Activated CD4-positive, alpha-beta T cell treated with anti-CD3 and anti-CD28 coated beads, Interleukin-2, amount 10 ng/mL, durations not matched to agents 24 days and 14 days (primary cell): ENCODE measurements around the gene ATP6AP1. TPM values are rescaled to one million over a fixed set of nuclear protein-coding genes. Genes with fewer than 3 reads are reported as not detected.

Experiments used
- DNase-seq: peaks from one replicate; pipeline ENCODE4 v3.0.0; 2022
- H3K27ac Mint-ChIP-seq: one replicate; pipeline ENCODE4 v1.8.0; 2022; ENCODE audit warnings: mild to moderate bottlenecking, mixed read lengths
- H3K27me3 Mint-ChIP-seq: one replicate; pipeline ENCODE4 v1.8.0; 2022; ENCODE audit warnings: mixed read lengths
- H3K36me3 Mint-ChIP-seq: one replicate; pipeline ENCODE4 v1.8.0; 2022; ENCODE audit warnings: low read depth, mild to moderate bottlenecking, mixed read lengths
- H3K4me1 Mint-ChIP-seq: one replicate; pipeline ENCODE4 v1.8.0; 2021; ENCODE audit warnings: mixed read lengths
- H3K4me3 Mint-ChIP-seq: one replicate; pipeline ENCODE4 v1.8.0; 2022; ENCODE audit warnings: mild to moderate bottlenecking, moderate library complexity, mixed read lengths
- H3K9me3 Mint-ChIP-seq: one replicate; pipeline ENCODE4 v1.8.0; 2021; ENCODE audit warnings: mixed read lengths
- intact Hi-C: fragments of 100-400 bp; cut with micrococcal nuclease; formaldehyde crosslinking; loops from one replicate; pipeline ENCODE4 v1.15.1; 2023
- total RNA-seq: library from RNA; stranded (reverse); gene quantifications from 2 replicates; pipeline ENCODE4 v1.2.3, GENCODE V29; 2022

ATP6AP1 gene
- total RNA-seq, 1 donor from 2014 or later = 43.5 TPM

- Mint-ChIP-seq H3K4me3 (no peak overlapping the region), H3K9me3 (no peaks in the 10 kb centered on the region), H3K27ac (no peak overlapping the region), H3K36me3 (peaks cover 35% of the 10 kb centered on the region), H3K27me3 (no peaks in the 10 kb centered on the region), H3K4me1 (peaks cover 10% of the 10 kb centered on the region)
- no peak for DNase-seq
- intact Hi-C loops = no loop called here
Measured at GRCh38 chrX:154403192-154403591, 25.3 kb upstream of the ATP6AP1 start.

GRCh38 chrX:154403858-154404257, 24.6 kb upstream of the ATP6AP1 start:
- DNase-seq = no peak
- H3K4me3 Mint-ChIP-seq = no peak overlapping the region
- no peaks in the 10 kb centered on the region for H3K9me3 Mint-ChIP-seq
- H3K4me1 Mint-ChIP-seq = peaks cover 10% of the 10 kb centered on the region
- peak overlapping the region; percentile 15 for H3K27ac Mint-ChIP-seq
- H3K27me3 Mint-ChIP-seq = no peaks in the 10 kb centered on the region
- H3K36me3 Mint-ChIP-seq = peaks cover 28% of the 10 kb centered on the region
- intact Hi-C loops = no loop called here

- Mint-ChIP-seq H3K4me1 (peaks cover 9% of the 10 kb centered on the region), H3K9me3 (no peaks in the 10 kb centered on the region), H3K27ac (no peak overlapping the region), H3K4me3 (no peak overlapping the region), H3K27me3 (no peaks in the 10 kb centered on the region), H3K36me3 (peaks cover 20% of the 10 kb centered on the region)
- intact Hi-C loops = no loop called here
- no peak for DNase-seq
Measured at GRCh38 chrX:154404625-154405192, 23.8 kb upstream of the ATP6AP1 start.

GRCh38 chrX:154408659-154409221, 19.7 kb upstream of the ATP6AP1 start:
- Mint-ChIP-seq H3K9me3 (no peaks in the 10 kb centered on the region), H3K4me3 (peak overlapping the region; percentile 77), H3K36me3 (peaks cover 6% of the 10 kb centered on the region), H3K27me3 (no peaks in the 10 kb centered on the region), H3K4me1 (peaks cover 11% of the 10 kb centered on the region), H3K27ac (peak overlapping the region; percentile 41)
- no peak for DNase-seq
- intact Hi-C loops = no loop called here

- no peaks in the 10 kb centered on the region for H3K9me3 Mint-ChIP-seq
- H3K4me1 Mint-ChIP-seq = peaks cover 11% of the 10 kb centered on the region
- peaks cover 6% of the 10 kb centered on the region for H3K36me3 Mint-ChIP-seq
- peak; percentile 69 for DNase-seq
- H3K4me3 Mint-ChIP-seq = peak within 1 kb of the TSS; percentile 77
- intact Hi-C loops = no loop called here
- H3K27me3 Mint-ChIP-seq = no peaks in the 10 kb centered on the region
- H3K27ac Mint-ChIP-seq = peak within 1 kb of the TSS; percentile 66
Measured at GRCh38 chrX:154409222-154409871, 19.1 kb upstream of the ATP6AP1 start, which contains the start of gene DNASE1L1. Gene DNASE1L1, minus strand, starts transcription at chrX:154409254. Its CDS starts 3,686 bp downstream, at chrX:154405568.

- peak overlapping the region; percentile 82 for H3K27ac Mint-ChIP-seq
- H3K4me1 Mint-ChIP-seq = peaks cover 11% of the 10 kb centered on the region
- H3K9me3 Mint-ChIP-seq = no peaks in the 10 kb centered on the region
- peaks cover 12% of the 10 kb centered on the region for H3K36me3 Mint-ChIP-seq
- intact Hi-C loops = loop anchor here (1.0 kb wide), 1 partner anchor 16 kb away; the partner anchor contains the start of gene ATP6AP1
- DNase-seq = peak; percentile 85
- H3K4me3 Mint-ChIP-seq = peak overlapping the region; percentile 84
- H3K27me3 Mint-ChIP-seq = no peaks in the 10 kb centered on the region
Measured at GRCh38 chrX:154411981-154412340, 16.5 kb upstream of the ATP6AP1 start.

- peak overlapping the region; percentile 82 for H3K27ac Mint-ChIP-seq
- peaks cover 12% of the 10 kb centered on the region for H3K36me3 Mint-ChIP-seq
- H3K9me3 Mint-ChIP-seq = no peaks in the 10 kb centered on the region
- peak; percentile 80 for DNase-seq
- H3K4me3 Mint-ChIP-seq = peak overlapping the region; percentile 84
- H3K4me1 Mint-ChIP-seq = peaks cover 11% of the 10 kb centered on the region
- no peaks in the 10 kb centered on the region for H3K27me3 Mint-ChIP-seq
- intact Hi-C loops = loop anchor here (1.0 kb wide), 1 partner anchor 16 kb away; the partner anchor contains the start of gene ATP6AP1
Measured at GRCh38 chrX:154412468-154412867, 16.0 kb upstream of the ATP6AP1 start.

- H3K36me3 Mint-ChIP-seq = peaks cover 12% of the 10 kb centered on the region
- no peak for DNase-seq
- peak overlapping the region; percentile 84 for H3K4me3 Mint-ChIP-seq
- peaks cover 11% of the 10 kb centered on the region for H3K4me1 Mint-ChIP-seq
- no peaks in the 10 kb centered on the region for H3K27me3 Mint-ChIP-seq
- intact Hi-C loops = no loop called here
- H3K9me3 Mint-ChIP-seq = no peaks in the 10 kb centered on the region
- no peak overlapping the region for H3K27ac Mint-ChIP-seq
Measured at GRCh38 chrX:154413142-154413541, 15.3 kb upstream of the ATP6AP1 start.

GRCh38 chrX:154417157-154417556, 11.3 kb upstream of the ATP6AP1 start:
- Mint-ChIP-seq H3K4me3 (no peak overlapping the region), H3K27me3 (no peaks in the 10 kb centered on the region), H3K27ac (no peak overlapping the region), H3K36me3 (peaks cover 15% of the 10 kb centered on the region), H3K4me1 (peaks cover 5% of the 10 kb centered on the region), H3K9me3 (no peaks in the 10 kb centered on the region)
- no peak for DNase-seq
- intact Hi-C loops = no loop called here

- intact Hi-C loops = no loop called here
- H3K4me1 Mint-ChIP-seq = peaks cover 2% of the 10 kb centered on the region
- H3K4me3 Mint-ChIP-seq = no peak overlapping the region
- no peak overlapping the region for H3K27ac Mint-ChIP-seq
- peaks cover 13% of the 10 kb centered on the region for H3K36me3 Mint-ChIP-seq
- no peaks in the 10 kb centered on the region for H3K9me3 Mint-ChIP-seq
- DNase-seq = no peak
- H3K27me3 Mint-ChIP-seq = no peaks in the 10 kb centered on the region
Measured at GRCh38 chrX:154419189-154419588, 9.3 kb upstream of the ATP6AP1 start.

GRCh38 chrX:154419688-154420401, 8.6 kb upstream of the ATP6AP1 start:
- Mint-ChIP-seq H3K36me3 (peaks cover 13% of the 10 kb centered on the region), H3K4me3 (no peak overlapping the region), H3K9me3 (no peaks in the 10 kb centered on the region), H3K27ac (no peak overlapping the region), H3K27me3 (no peaks in the 10 kb centered on the region), H3K4me1 (peaks cover 4% of the 10 kb centered on the region)
- DNase-seq = no peak
- intact Hi-C loops = no loop called here

- intact Hi-C loops = no loop called here
- Mint-ChIP-seq H3K36me3 (peaks cover 9% of the 10 kb centered on the region), H3K4me3 (no peak overlapping the region), H3K27me3 (no peaks in the 10 kb centered on the region), H3K4me1 (peaks cover 4% of the 10 kb centered on the region), H3K27ac (no peak overlapping the region), H3K9me3 (no peaks in the 10 kb centered on the region)
- no peak for DNase-seq
Measured at GRCh38 chrX:154420402-154420756, 8.1 kb upstream of the ATP6AP1 start.

- Mint-ChIP-seq H3K36me3 (peaks cover 6% of the 10 kb centered on the region), H3K4me1 (peaks cover 25% of the 10 kb centered on the region), H3K27me3 (no peaks in the 10 kb centered on the region), H3K9me3 (no peaks in the 10 kb centered on the region), H3K4me3 (peak overlapping the region; percentile 84), H3K27ac (no peak overlapping the region)
- intact Hi-C loops = no loop called here
- no peak for DNase-seq
Measured at GRCh38 chrX:154426916-154427770, 1.3 kb upstream of the ATP6AP1 start.
